HEK293T (cell line): ENCODE measurements around the gene PRSS53.

Experiments
- CTCF ChIA-PET: fragments of 350-600 bp; formaldehyde crosslinking; extraction: SDS; loops from one replicate; lab custom pipeline; 2021; ENCODE audit warnings: antibody characterized with exemption, inconsistent platforms; lab: Yijun Ruan, JAX
- POLR2A ChIA-PET: fragments of 350-600 bp; formaldehyde crosslinking; extraction: SDS; loops from one replicate; lab custom pipeline; 2020; ENCODE audit warnings: antibody characterized with exemption, inconsistent platforms; lab: Yijun Ruan, JAX
- DNase-seq: peaks from one replicate; pipeline ENCODE4 v3.0.0; 2012; ENCODE audit warnings: mixed read lengths; ENCODE audit errors: extremely low spot score
- ARNT ChIP-seq: fragments of 450-650 bp; IDR thresholded peaks from 2 replicates; pipeline ENCODE4 v1.6.1; 2017; ENCODE audit warnings: mild to moderate bottlenecking
- BHLHE40 ChIP-seq: fragments of 450-650 bp; IDR thresholded peaks from 2 replicates; pipeline ENCODE4 v1.6.1; 2016; ENCODE audit warnings: mild to moderate bottlenecking, moderate library complexity, borderline replicate concordance
- CTBP1 ChIP-seq: fragments of 450-650 bp; IDR thresholded peaks from 2 replicates; pipeline ENCODE4 v1.6.1; 2016; ENCODE audit warnings: borderline replicate concordance
- ELF4 ChIP-seq: fragments of 450-650 bp; IDR thresholded peaks from 2 replicates; pipeline ENCODE4 v1.6.1; 2017; ENCODE audit warnings: antibody characterized with exemption
- FOXA1 ChIP-seq: fragments of 450-650 bp; IDR thresholded peaks from 2 replicates; pipeline ENCODE4 v1.6.1; 2016; ENCODE audit warnings: mild to moderate bottlenecking
- FOXK2 ChIP-seq: fragments of 450-650 bp; IDR thresholded peaks from 2 replicates; pipeline ENCODE4 v1.6.1; 2016; ENCODE audit warnings: mild to moderate bottlenecking
- FOXM1 ChIP-seq: fragments of 450-650 bp; IDR thresholded peaks from 2 replicates; pipeline ENCODE4 v1.6.1; 2017; ENCODE audit warnings: mild to moderate bottlenecking, borderline replicate concordance
- HDGF ChIP-seq: fragments of 450-650 bp; IDR thresholded peaks from 2 replicates; pipeline ENCODE4 v1.6.1; 2017; ENCODE audit warnings: antibody characterized with exemption, borderline replicate concordance
- L3MBTL2 ChIP-seq: fragments of 450-650 bp; conservative IDR thresholded peaks from 2 replicates; pipeline ENCODE4 v1.6.1; 2016; ENCODE audit warnings: mild to moderate bottlenecking
- LEF1 ChIP-seq: fragments of 450-650 bp; IDR thresholded peaks from 2 replicates; pipeline ENCODE4 v1.6.1; 2017; ENCODE audit warnings: mild to moderate bottlenecking, borderline replicate concordance
- NFRKB ChIP-seq: fragments of 450-650 bp; IDR thresholded peaks from 2 replicates; pipeline ENCODE4 v1.6.1; 2016; ENCODE audit warnings: mild to moderate bottlenecking, moderate library complexity
- PKNOX1 ChIP-seq: fragments of 450-650 bp; IDR thresholded peaks from 2 replicates; pipeline ENCODE4 v1.6.1; 2016
- SP1 ChIP-seq: fragments of 450-650 bp; IDR thresholded peaks from 2 replicates; pipeline ENCODE4 v1.6.1; 2017
- SUZ12 ChIP-seq: fragments of 450-650 bp; IDR thresholded peaks from 2 replicates; pipeline ENCODE4 v1.6.1; 2016; ENCODE audit warnings: mild to moderate bottlenecking
- TARDBP ChIP-seq: fragments of 450-650 bp; IDR thresholded peaks from 2 replicates; pipeline ENCODE4 v1.6.1; 2016
- ZNF384 ChIP-seq: fragments of 450-650 bp; IDR thresholded peaks from 2 replicates; pipeline ENCODE4 v1.6.1; 2016

Gene PRSS53

GRCh38 chr16:31130336-31130891 is 41.7 kb upstream of the PRSS53 start:
- TF ChIP-seq FOXK2 (no peak), BHLHE40 (no peak), ARNT (no peak), SUZ12 (no peak), TARDBP (no peak), NFRKB (no peak)
- ChIA-PET CTCF (no interaction called here), POLR2A (no interaction called here)
- DNase-seq, result no peak

DNA sequence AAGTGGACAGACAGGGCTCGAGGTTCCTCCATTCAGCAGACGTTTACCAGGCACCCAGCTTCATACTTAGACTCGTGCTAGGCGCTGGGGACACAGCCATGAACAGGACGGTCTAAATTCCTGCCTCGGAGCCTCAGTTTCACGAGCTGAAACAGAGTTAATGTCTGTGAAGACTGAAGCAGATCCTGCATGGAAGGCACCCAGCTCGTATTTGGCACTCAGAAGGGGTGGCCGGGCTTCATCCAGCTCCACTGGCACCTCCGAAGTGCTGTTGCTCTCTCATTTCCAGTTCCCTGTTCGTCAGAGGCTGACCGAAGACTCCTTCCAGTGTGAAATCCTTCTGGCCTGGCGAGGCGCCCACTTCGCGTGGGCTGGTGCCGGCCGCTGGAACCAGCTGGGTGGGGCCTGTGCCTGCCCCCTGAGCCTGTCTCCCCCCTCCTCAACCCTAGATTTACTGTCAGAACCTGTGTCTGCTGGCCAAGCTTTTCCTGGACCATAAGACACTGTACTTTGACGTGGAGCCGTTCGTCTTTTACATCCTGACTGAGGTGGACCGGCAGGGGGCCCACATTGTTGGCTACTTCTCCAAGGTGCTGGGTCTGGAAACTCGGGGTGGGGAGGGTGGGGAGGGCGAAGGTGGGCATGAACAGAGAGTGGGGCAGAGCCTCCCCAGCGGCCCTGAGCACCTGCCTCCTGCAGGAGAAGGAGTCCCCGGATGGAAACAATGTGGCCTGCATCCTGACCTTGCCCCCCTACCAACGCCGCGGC is 41.0 kb upstream of the PRSS53 start:
- POLR2A ChIA-PET, result interaction anchor here (1.8 kb wide), 1 partner anchor 12 kb away, joined by 15 read pairs; the partner anchor contains the start of gene KAT8
- TF ChIP-seq LEF1 (no peak), CTBP1 (no peak), ARNT (no peak), PKNOX1 (no peak), SUZ12 (no peak), L3MBTL2 (no peak), ELF4 (no peak), ZNF384 (no peak), SP1 (no peak), NFRKB (no peak), BHLHE40 (no peak), TARDBP (no peak), FOXM1 (no peak), HDGF (no peak), FOXA1 (no peak)
- no peak for DNase-seq
- CTCF ChIA-PET, result interaction anchor here (0.7 kb wide), 1 partner anchor 103 kb away, joined by 3 read pairs; no protein-coding TSS in a partner anchor

DNA sequence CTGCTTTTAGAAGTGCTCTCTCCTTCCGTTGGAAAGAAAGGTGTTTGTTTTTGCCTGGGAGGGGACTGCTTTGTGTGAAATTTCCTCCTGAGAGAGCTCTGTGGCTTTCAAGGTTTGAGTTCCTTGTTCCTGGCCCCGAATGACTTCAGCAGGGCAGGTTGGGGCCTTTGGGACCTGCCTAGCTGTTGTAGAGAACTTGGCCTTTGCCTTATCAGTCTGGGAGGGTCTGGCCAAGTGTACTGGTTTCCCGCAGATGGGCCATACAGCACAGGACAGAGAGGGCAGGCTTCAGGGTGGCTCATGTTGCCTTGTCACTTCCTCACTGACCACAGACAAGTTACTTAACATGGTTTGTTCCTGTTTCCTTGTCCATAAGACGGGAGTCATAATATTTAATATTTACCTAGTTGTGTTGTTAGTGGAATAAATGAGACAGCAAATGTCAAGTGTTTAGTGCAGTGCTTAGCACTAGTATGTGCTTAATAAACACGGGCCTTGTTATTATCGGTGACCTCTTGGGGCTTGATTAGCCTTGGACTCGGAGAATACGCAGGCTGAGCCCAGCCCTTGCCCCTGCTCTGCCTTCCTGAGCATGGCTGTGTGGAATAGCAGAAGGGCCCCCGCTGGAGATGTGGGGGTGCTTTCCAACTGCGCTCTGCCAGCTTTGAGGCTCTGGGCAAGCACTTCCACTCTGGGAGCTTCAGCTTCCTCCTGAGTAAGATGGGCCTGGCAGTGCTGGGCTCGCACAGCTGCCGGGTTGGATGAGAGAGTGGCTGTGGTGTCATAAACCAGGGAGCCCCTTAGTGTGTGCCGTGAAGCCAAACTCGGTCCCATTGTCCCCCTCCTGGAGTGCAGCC is 40.2 kb upstream of the PRSS53 start:
- DNase-seq, result no peak
- ChIA-PET POLR2A (interaction anchor here (1.8 kb wide), 1 partner anchor 12 kb away, joined by 15 read pairs; the partner anchor contains the start of gene KAT8), CTCF (interaction anchor here (0.7 kb wide), 1 partner anchor 676 kb away, joined by 3 read pairs; no protein-coding TSS in a partner anchor)
- TF ChIP-seq FOXM1 (no peak), NFRKB (no peak), ELF4 (no peak), L3MBTL2 (no peak), ARNT (no peak), FOXK2 (no peak), PKNOX1 (no peak)

DNA sequence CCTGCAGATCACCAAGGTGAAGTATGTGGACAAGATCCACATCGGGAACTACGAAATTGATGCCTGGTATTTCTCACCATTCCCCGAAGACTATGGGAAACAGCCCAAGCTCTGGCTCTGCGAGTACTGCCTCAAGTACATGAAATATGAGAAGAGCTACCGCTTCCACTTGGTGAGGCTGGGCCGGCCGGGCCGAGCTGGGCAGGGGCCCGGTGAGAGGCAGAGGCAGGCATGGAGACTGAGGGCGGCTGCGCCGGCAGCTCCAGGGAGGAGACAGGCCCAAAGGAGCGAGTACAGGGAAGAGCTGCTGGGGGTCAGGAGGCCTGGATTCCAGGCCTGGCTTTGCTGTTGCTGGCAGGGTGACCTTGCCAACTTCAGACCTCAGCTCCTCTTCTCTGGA is 38.4 kb upstream of the PRSS53 start:
- CTCF ChIA-PET, result no interaction called here
- DNase-seq, result no peak
- no peak for TF ChIP-seq SP1
- no peak for TF ChIP-seq L3MBTL2
- no peak for TF ChIP-seq NFRKB
- TF ChIP-seq PKNOX1, result no peak
- no peak for TF ChIP-seq TARDBP
- no peak for TF ChIP-seq FOXA1
- POLR2A ChIA-PET, result interaction anchor here (0.6 to 2.6 kb wide), 2 partner anchors 10 to 53 kb away, joined by 3 to 20 read pairs; partner anchors contain the start of genes FUS and KAT8

DNA sequence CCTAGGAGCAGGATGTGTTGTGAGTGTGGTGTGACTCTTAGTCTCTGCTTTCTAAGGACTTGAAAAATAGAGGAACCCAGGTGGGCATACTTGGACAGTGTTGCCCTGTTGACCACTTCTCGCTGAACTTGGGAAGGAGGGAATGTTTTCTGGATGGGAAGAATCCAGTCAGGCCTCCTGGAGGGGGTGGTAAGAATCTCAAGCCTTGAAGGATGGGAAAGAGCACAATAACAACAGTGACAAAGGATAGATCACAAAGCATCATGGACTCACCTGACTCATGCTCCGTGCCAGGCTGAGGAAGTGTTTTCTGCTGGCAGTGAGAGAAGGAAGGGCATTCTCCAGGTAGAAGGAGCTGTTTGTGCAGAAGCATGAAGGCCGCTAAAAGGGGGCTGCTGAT is 37.1 kb upstream of the PRSS53 start:
- DNase-seq, result no peak
- ChIA-PET CTCF (no interaction called here), POLR2A (interaction anchor here (1.5 to 2.6 kb wide), 2 partner anchors 8 to 16 kb away, joined by 4 to 20 read pairs; partner anchors contain the start of gene KAT8)
- no peak for TF ChIP-seq NFRKB
- no peak for TF ChIP-seq FOXK2
- TF ChIP-seq FOXA1, result no peak
- TF ChIP-seq HDGF, result no peak
- TF ChIP-seq ARNT, result no peak
- TF ChIP-seq ZNF384, result no peak
- no peak for TF ChIP-seq ELF4
- TF ChIP-seq SP1, result no peak
- no peak for TF ChIP-seq SUZ12
- TF ChIP-seq FOXM1, result no peak
- TF ChIP-seq L3MBTL2, result no peak
- TF ChIP-seq CTBP1, result no peak
- TF ChIP-seq TARDBP, result no peak
- TF ChIP-seq BHLHE40, result no peak
- TF ChIP-seq PKNOX1, result no peak
- no peak for TF ChIP-seq LEF1
